GM23248 (cell line): ENCODE data around the gene ALG14.

Experiments
- EZH2 ChIP-seq: fragments of 200-600 bp; sonication (generic); IDR thresholded peaks from 2 replicates; pipeline ENCODE4 v1.6.1; 2018; ENCODE audit warnings: antibody characterized with exemption, mild to moderate bottlenecking; ENCODE audit not compliant: insufficient read depth, poor library complexity, severe bottlenecking
- EZH2phosphoT487 ChIP-seq: fragments of 200-600 bp; sonication (generic); IDR thresholded peaks from 2 replicates; pipeline ENCODE4 v1.6.1; 2018; ENCODE audit warnings: antibody characterized with exemption, moderate library complexity, mild to moderate bottlenecking, low read depth; ENCODE audit not compliant: insufficient read depth

DNA sequence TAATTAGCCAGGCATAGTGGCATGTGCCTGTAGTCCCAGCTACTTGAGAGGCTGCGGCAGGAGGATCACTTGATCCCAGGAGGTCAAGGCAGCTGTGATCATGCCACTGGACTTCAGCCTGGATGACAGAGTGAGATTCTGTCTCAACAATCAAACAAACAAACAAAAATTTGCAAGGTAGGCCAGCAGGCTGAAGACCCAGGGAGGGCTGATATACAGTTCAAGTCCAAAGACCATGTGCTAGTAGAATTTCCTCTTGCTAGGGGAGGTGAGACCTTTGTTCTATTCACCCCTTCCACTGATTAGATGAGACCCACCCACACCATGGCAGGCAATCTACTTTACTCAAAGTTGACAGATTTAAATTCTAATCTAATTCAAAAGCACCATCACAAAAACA is 114.7 kb downstream of the ALG14 start:
- no peak for TF ChIP-seq EZH2
- TF ChIP-seq EZH2phosphoT487 = no peak
